HEK293T (cell line): Measurements from ENCODE around the gene MED1.

Experiments used
- BHLHE40 ChIP-seq: fragments of 450-650 bp; IDR thresholded peaks from 2 replicates; pipeline ENCODE4 v1.6.1; 2016; ENCODE audit warnings: mild to moderate bottlenecking, moderate library complexity, borderline replicate concordance
- CTBP1 ChIP-seq: fragments of 450-650 bp; IDR thresholded peaks from 2 replicates; pipeline ENCODE4 v1.6.1; 2016; ENCODE audit warnings: borderline replicate concordance
- ELF4 ChIP-seq: fragments of 450-650 bp; IDR thresholded peaks from 2 replicates; pipeline ENCODE4 v1.6.1; 2017; ENCODE audit warnings: antibody characterized with exemption
- FOXA1 ChIP-seq: fragments of 450-650 bp; IDR thresholded peaks from 2 replicates; pipeline ENCODE4 v1.6.1; 2016; ENCODE audit warnings: mild to moderate bottlenecking
- FOXK2 ChIP-seq: fragments of 450-650 bp; IDR thresholded peaks from 2 replicates; pipeline ENCODE4 v1.6.1; 2016; ENCODE audit warnings: mild to moderate bottlenecking
- FOXM1 ChIP-seq: fragments of 450-650 bp; IDR thresholded peaks from 2 replicates; pipeline ENCODE4 v1.6.1; 2017; ENCODE audit warnings: mild to moderate bottlenecking, borderline replicate concordance
- HDGF ChIP-seq: fragments of 450-650 bp; IDR thresholded peaks from 2 replicates; pipeline ENCODE4 v1.6.1; 2017; ENCODE audit warnings: antibody characterized with exemption, borderline replicate concordance
- NFRKB ChIP-seq: fragments of 450-650 bp; IDR thresholded peaks from 2 replicates; pipeline ENCODE4 v1.6.1; 2016; ENCODE audit warnings: mild to moderate bottlenecking, moderate library complexity
- PKNOX1 ChIP-seq: fragments of 450-650 bp; IDR thresholded peaks from 2 replicates; pipeline ENCODE4 v1.6.1; 2016
- SUZ12 ChIP-seq: fragments of 450-650 bp; IDR thresholded peaks from 2 replicates; pipeline ENCODE4 v1.6.1; 2016; ENCODE audit warnings: mild to moderate bottlenecking
- TARDBP ChIP-seq: fragments of 450-650 bp; IDR thresholded peaks from 2 replicates; pipeline ENCODE4 v1.6.1; 2016
- ZNF384 ChIP-seq: fragments of 450-650 bp; IDR thresholded peaks from 2 replicates; pipeline ENCODE4 v1.6.1; 2016

DNA sequence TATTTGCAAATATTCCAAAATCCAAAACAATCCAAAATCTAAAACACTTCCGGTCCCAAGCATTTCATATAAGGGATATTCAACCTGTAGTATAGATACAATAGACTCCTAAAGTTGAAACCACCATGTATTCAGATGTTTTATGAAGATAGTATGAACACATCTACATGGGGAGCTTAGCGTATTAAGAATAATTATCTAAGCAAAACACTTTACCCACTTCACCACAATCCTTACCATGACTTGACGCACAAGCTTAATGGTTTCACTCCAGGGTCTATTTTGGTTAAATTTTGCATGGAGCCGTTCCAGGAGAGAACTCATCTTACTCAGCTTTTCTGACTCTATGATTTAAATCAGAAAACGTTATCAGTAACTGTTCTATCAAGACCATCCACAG is 3.5 kb downstream of the MED1 start:
- no peak for TF ChIP-seq ELF4
- no peak for TF ChIP-seq PKNOX1
- TF ChIP-seq ZNF384: no peak
- TF ChIP-seq SUZ12: no peak
- TF ChIP-seq FOXA1: no peak
- no peak for TF ChIP-seq FOXM1
- no peak for TF ChIP-seq FOXK2
- no peak for TF ChIP-seq HDGF
- no peak for TF ChIP-seq TARDBP
- TF ChIP-seq BHLHE40: no peak
- no peak for TF ChIP-seq NFRKB
- no peak for TF ChIP-seq CTBP1
